Pancreas (tissue), 10 donors: ENCODE results near the gene RPS21. TPM values are rescaled to one million over a fixed set of nuclear protein-coding genes. Genes with fewer than 3 reads are reported as not detected.

Experiments used
- ATAC-seq, 4 donors: fragments of 200-7000 bp; cut with Tn5 transposase; one replicate each; pipeline versions ENCODE4 v1.8.0 to v1.9.1; 2020; ENCODE audit warnings: mild to moderate bottlenecking in 4 of 4, moderate library complexity in 4 of 4
- DNase-seq, 6 donors: peaks; one replicate each; pipeline ENCODE4 v3.0.0-alpha.2; 2020
- FAIRE-seq: peaks from 2 replicates; lab custom pipeline; 2012; peaks lifted over from hg19 to GRCh38; lab: Jason Lieb, UNC
- H3K27ac ChIP-seq, 4 donors: fragments of 200-600 bp; sonication (generic); 1 replicate in 3 of 4; 2 replicates in 1 of 4; pipeline versions ENCODE4 v1.5.0 to v1.8.0; 2020
- H3K27me3 ChIP-seq, 4 donors: fragments of 200-600 bp; one replicate each; pipeline ENCODE4 v1.8.0; 2021
- H3K36me3 ChIP-seq, 3 donors: fragments of 200-600 bp; sonication (generic) in 1 of 3; one replicate each; pipeline versions ENCODE4 v1.5.0 to v1.8.0; 2020 to 2021
- H3K4me1 ChIP-seq, 3 donors: fragments of 200-600 bp; one replicate each; pipeline ENCODE4 v1.8.0; 2021
- H3K4me3 ChIP-seq, 4 donors: fragments of 200-600 bp; sonication (generic) in 2 of 4; one replicate each; pipeline versions ENCODE4 v1.5.0 to v1.8.0; 2020 to 2021
- H3K9me3 ChIP-seq, 4 donors: fragments of 200-600 bp; one replicate each; pipeline ENCODE4 v1.8.0; 2021
- WGBS, 2 donors: extraction: QIAGEN DNeasy Blood & Tissue Kit; methylation state at CpG; one replicate each; pipeline ENCODE4 v1.1.7; 2013; 5-methylcytosine and 5-hydroxymethylcytosine counted together
- intact Hi-C, 3 donors: fragments of 100-400 bp; cut with DNase I; formaldehyde crosslinking; loops; one replicate each; pipeline versions ENCODE4 v1.11.1 to v1.14.2; 2022
- polyA plus RNA-seq, 2 donors: library from polyadenylated mRNA; stranded (reverse); fragments of 200-250 nt; gene quantifications; one replicate each; pipeline ENCODE4 v1.2.3, GENCODE V29; 2013
- total RNA-seq, 6 donors: library from RNA; stranded (reverse); fragmentation: NEBNext Ultra II Directional in 4 of 6; extraction: Animal tissue kit (Norgen Biotek cat#: 25700) in 4 of 6; gene quantifications; one replicate each; pipeline versions ENCODE4 v1.2.1 to v1.2.4, GENCODE V29; 2021 to 2023
- TF ChIP-seq, protein P1 (sequence below), 4 donors: fragments of 200-600 bp; sonication (generic) in 3 of 4; IDR thresholded peaks; one replicate each; pipeline versions ENCODE4 v1.5.0 to v1.8.0; 2021; ENCODE audit warnings: antibody characterized with exemption in 4 of 4
- donor health status: healthy with polysubstance abuse.
- donor health status: DM: no; HTN: no; CAD: no; lungs with moderate emphysema.
- donor health status: DM: no; HTN: no; CAD: no.
- donor health status: control.
- donor health status: control.
- donor health status: Bipolar disorder and iron deficiency.
- donor health status: DM: yes; HTN: yes; CAD: no.
- donor health status: DM: no; HTN: no; CAD: no.
- donor health status: DM: no; HTN: no; CAD: no.
- donor health status: DM: yes; HTN: yes; CAD: no.

RPS21 gene
- total and polyA plus RNA-seq, 8 donors = 662 to 2,141 (median 973) TPM

- Histone ChIP-seq H3K27me3 (no peaks in the 10 kb centered on the region), H3K4me3 (no peak overlapping the region), H3K4me1 (peaks cover 0 to 9% (median 3%) of the 10 kb centered on the region in 3 donors), H3K27ac (no peak overlapping the region), H3K36me3 (no peaks in the 10 kb centered on the region), H3K9me3 (no peaks in the 10 kb centered on the region)
- TF ChIP-seq, protein P1, sequence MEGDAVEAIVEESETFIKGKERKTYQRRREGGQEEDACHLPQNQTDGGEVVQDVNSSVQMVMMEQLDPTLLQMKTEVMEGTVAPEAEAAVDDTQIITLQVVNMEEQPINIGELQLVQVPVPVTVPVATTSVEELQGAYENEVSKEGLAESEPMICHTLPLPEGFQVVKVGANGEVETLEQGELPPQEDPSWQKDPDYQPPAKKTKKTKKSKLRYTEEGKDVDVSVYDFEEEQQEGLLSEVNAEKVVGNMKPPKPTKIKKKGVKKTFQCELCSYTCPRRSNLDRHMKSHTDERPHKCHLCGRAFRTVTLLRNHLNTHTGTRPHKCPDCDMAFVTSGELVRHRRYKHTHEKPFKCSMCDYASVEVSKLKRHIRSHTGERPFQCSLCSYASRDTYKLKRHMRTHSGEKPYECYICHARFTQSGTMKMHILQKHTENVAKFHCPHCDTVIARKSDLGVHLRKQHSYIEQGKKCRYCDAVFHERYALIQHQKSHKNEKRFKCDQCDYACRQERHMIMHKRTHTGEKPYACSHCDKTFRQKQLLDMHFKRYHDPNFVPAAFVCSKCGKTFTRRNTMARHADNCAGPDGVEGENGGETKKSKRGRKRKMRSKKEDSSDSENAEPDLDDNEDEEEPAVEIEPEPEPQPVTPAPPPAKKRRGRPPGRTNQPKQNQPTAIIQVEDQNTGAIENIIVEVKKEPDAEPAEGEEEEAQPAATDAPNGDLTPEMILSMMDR (IDR thresholded peaks at IDR 0.05) = no peak
- FAIRE-seq (no peak), DNase-seq (no peak), ATAC-seq (no peak)
- intact Hi-C loops = no loop called here
- WGBS, 2 donors = 82 to 83% methylated on average over 20 to 21 of the region's 21 CpGs
These were observed 14.5 kb downstream of the RPS21 start for GRCh38 chr20:62401331-62401779.

DNA sequence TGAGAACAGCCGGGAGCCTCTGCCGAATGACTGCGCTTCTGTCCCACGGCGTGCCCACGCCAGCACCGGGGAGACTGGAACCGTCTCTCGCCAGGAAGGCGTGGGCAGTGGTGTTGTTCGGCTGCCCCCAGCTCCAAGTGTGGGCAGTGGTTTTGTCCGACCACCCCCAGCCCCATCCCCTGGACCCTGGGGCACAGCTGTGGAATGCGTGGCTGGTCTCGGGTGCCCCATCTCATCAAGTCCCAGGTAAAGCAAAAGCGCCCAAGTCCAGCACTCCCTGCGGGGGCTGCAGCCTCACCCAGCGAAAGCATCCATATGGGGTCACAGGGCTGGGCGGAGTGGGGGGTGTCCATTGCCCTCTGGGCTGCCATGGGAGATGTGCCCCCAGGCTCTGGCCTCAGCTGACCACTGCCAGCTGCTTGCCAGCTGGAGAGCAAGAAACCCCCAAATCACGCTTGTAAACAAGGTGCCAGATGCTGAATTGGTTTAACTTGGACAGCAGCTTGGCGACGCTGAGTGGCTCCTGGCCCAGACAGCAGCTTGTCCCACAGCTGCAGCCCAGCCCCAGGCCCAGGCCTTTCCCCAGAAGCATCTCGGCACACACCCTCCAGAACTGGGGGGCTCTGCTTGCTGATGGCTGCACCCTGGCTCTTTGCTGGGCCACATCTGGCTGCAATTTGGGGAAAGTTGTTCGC lies 15.7 kb downstream of the RPS21 start:
- no peak overlapping the region for H3K4me3 ChIP-seq
- no peak for ATAC-seq

GRCh38 chr20:62403331-62403730 lies 16.4 kb downstream of the RPS21 start:
- Histone ChIP-seq H3K9me3 (no peaks in the 10 kb centered on the region), H3K4me3 (no peak overlapping the region), H3K27me3 (no peaks in the 10 kb centered on the region), H3K36me3 (no peaks in the 10 kb centered on the region), H3K4me1 (peaks cover 5 to 16% (median 6%) of the 10 kb centered on the region in 3 donors), H3K27ac (no peak overlapping the region)
- DNase-seq (no peak), FAIRE-seq (no peak), ATAC-seq (no peak)
- TF ChIP-seq, protein P1 (IDR thresholded peaks at IDR 0.05) = no peak
- intact Hi-C loops = no loop called here
- 87 to 88% methylated on average over 13 of the region's 13 CpGs for WGBS, 2 donors

More for the DNA sequence above, 15.7 kb downstream of the RPS21 start:
- 89 to 92% methylated on average over 23 of the region's 23 CpGs for WGBS, 2 donors
- intact Hi-C loops = no loop called here
- Histone ChIP-seq H3K4me1 (peaks cover 3 to 14% (median 5%) of the 10 kb centered on the region in 3 donors), H3K36me3 (no peaks in the 10 kb centered on the region), H3K9me3 (no peaks in the 10 kb centered on the region), H3K27ac (no peak overlapping the region), H3K27me3 (no peaks in the 10 kb centered on the region)
- TF ChIP-seq, protein P1 (IDR thresholded peaks at IDR 0.05) = no peak
- no peak for FAIRE-seq
- DNase-seq = no peak

- Histone ChIP-seq H3K36me3 (no peaks in the 10 kb centered on the region), H3K4me1 (peaks cover 5 to 16% (median 6%) of the 10 kb centered on the region in 3 donors), H3K27me3 (no peaks in the 10 kb centered on the region), H3K4me3 (no peak overlapping the region), H3K27ac (no peak overlapping the region), H3K9me3 (no peaks in the 10 kb centered on the region)
- no peak for FAIRE-seq
- no peak for DNase-seq
- intact Hi-C loops = no loop called here
- 88 to 89% methylated on average over 9 of the region's 9 CpGs for WGBS, 2 donors
- no peak for ATAC-seq
- TF ChIP-seq, protein P1 (IDR thresholded peaks at IDR 0.05) = no peak
These were observed 17.3 kb downstream of the RPS21 start for GRCh38 chr20:62404112-62404665.

GRCh38 chr20:62404761-62405107 lies 17.8 kb downstream of the RPS21 start:
- WGBS, 2 donors = 95 to 96% methylated on average over 11 to 12 of the region's 12 CpGs
- DNase-seq = no peak
- intact Hi-C loops = no loop called here
- Histone ChIP-seq H3K4me1 (peaks cover 7 to 19% (median 11%) of the 10 kb centered on the region in 3 donors), H3K27me3 (no peaks in the 10 kb centered on the region), H3K27ac (no peak overlapping the region), H3K36me3 (no peaks in the 10 kb centered on the region), H3K9me3 (no peaks in the 10 kb centered on the region), H3K4me3 (no peak overlapping the region)
- ATAC-seq = no peak
- no peak for FAIRE-seq
- TF ChIP-seq, protein P1 (IDR thresholded peaks at IDR 0.05) = no peak
